B cell (primary cell): Measurements from ENCODE around the gene MESD. TPM values are rescaled to one million over a fixed set of nuclear protein-coding genes. Genes with fewer than 3 reads are reported as not detected.

Source experiments
- ATAC-seq: fragments of 200-7000 bp; cut with Tn5 transposase; one replicate; pipeline ENCODE4 v1.10.0; 2021; ENCODE audit warnings: low read depth, mild to moderate bottlenecking, moderate number of reproducible peaks, moderate library complexity
- CTCF ChIA-PET: fragments of 350-600 bp; sonication (Branson Sonifier 250); formaldehyde crosslinking; loops from one replicate; lab custom pipeline; 2021; ENCODE audit warnings: antibody characterized with exemption, inconsistent platforms; lab: Charles Lee
- POLR2A ChIA-PET: fragments of 350-600 bp; sonication (Branson Sonifier 250); formaldehyde crosslinking; loops from one replicate; lab custom pipeline; 2021; ENCODE audit warnings: antibody characterized with exemption; lab: Charles Lee
- DNase-seq: peaks from one replicate; pipeline ENCODE4 v3.0.0; 2013
- H2AFZ ChIP-seq: 2 replicates; pipeline ENCODE4 v1.6.1; 2012; ENCODE audit warnings: mild to moderate bottlenecking, low read depth, low read length; ENCODE audit not compliant: insufficient read depth, poor library complexity, severe bottlenecking
- H3K27ac ChIP-seq, 2 donors: 1 replicate in 1 of 2; 2 replicates in 1 of 2; pipeline ENCODE4 v1.5.1; 2012 to 2013; ENCODE audit warnings: low read length in 2 of 2, mild to moderate bottlenecking in 2 of 2, moderate library complexity in 1 of 2
- H3K27me3 ChIP-seq, 4 experiments: fragments of 200-600 bp in 1 of 4; sonication (generic) in 1 of 4; replicated peaks in 1 of 4; 1 replicate in 2 of 4; 2 replicates in 2 of 4; pipeline versions ENCODE4 v1.6.1 to v1.7.0; 2013 to 2016; ENCODE audit warnings: low read length in 3 of 4, mild to moderate bottlenecking in 2 of 4, mixed read lengths in 1 of 4, moderate library complexity in 1 of 4; ENCODE audit not compliant: insufficient read depth in 4 of 4, control insufficient read depth in 3 of 4; ENCODE audit errors: control extremely low read depth in 1 of 4
- H3K36me3 ChIP-seq, 2 experiments: replicated peaks in 1 of 2; 1 replicate in 1 of 2; 2 replicates in 1 of 2; pipeline versions ENCODE4 v1.6.1 to v1.7.1; 2013; ENCODE audit warnings: low read length in 1 of 2; ENCODE audit not compliant: insufficient read depth in 2 of 2, control insufficient read depth in 1 of 2; ENCODE audit errors: control extremely low read depth in 1 of 2, extremely low read depth in 1 of 2
- H3K4me1 ChIP-seq, 2 donors: fragments of 200-600 bp in 1 of 2; sonication (generic) in 1 of 2; 1 replicate in 1 of 2; 2 replicates in 1 of 2; pipeline versions ENCODE4 v1.5.1 to v1.6.1; 2013 to 2017; ENCODE audit warnings: low read length in 2 of 2; ENCODE audit not compliant: control insufficient read depth in 2 of 2, insufficient read depth in 2 of 2
- H3K4me2 ChIP-seq: replicated peaks from 2 replicates; pipeline ENCODE3; 2012; ENCODE audit warnings: mild to moderate bottlenecking, low read depth, low read length; ENCODE audit not compliant: poor library complexity, severe bottlenecking
- H3K4me3 ChIP-seq, 5 experiments: fragments of 200-600 bp in 1 of 5; sonication (generic) in 1 of 5; 1 replicate in 3 of 5; 2 replicates in 2 of 5; pipeline versions ENCODE4 v1.5.1 to v1.7.0; 2011 to 2016; ENCODE audit warnings: low read length in 4 of 5, mild to moderate bottlenecking in 4 of 5, low read depth in 2 of 5, control low read depth in 1 of 5, moderate library complexity in 1 of 5; ENCODE audit not compliant: insufficient read depth in 1 of 5; ENCODE audit errors: control extremely low read depth in 1 of 5, extremely low read depth in 1 of 5
- H3K79me2 ChIP-seq: fragments of 200-600 bp; sonication (generic); one replicate; pipeline ENCODE4 v1.6.0; 2016; ENCODE audit warnings: low read length; ENCODE audit not compliant: control insufficient read depth, insufficient read depth
- H3K9ac ChIP-seq: fragments of 200-600 bp; sonication (generic); 2 replicates; pipeline ENCODE4 v1.6.1; 2017; ENCODE audit warnings: mild to moderate bottlenecking, low read length, moderate library complexity
- H3K9me3 ChIP-seq, 3 donors: one replicate each; pipeline versions ENCODE4 v1.6.1 to v1.7.1; 2013; ENCODE audit warnings: low read length in 2 of 3; ENCODE audit not compliant: control insufficient read depth in 2 of 3, insufficient read depth in 1 of 3; ENCODE audit errors: control extremely low read depth in 1 of 3
- H4K20me1 ChIP-seq: 2 replicates; pipeline ENCODE4 v1.6.0; 2012; ENCODE audit warnings: mild to moderate bottlenecking, low read length; ENCODE audit not compliant: insufficient read depth, control insufficient read depth, poor library complexity, severe bottlenecking
- H3K27ac Mint-ChIP-seq: one replicate; pipeline ENCODE4 v1.8.0; 2021; ENCODE audit warnings: mixed read lengths
- H3K27me3 Mint-ChIP-seq: one replicate; pipeline ENCODE4 v1.8.0; 2021; ENCODE audit warnings: mixed read lengths
- H3K4me1 Mint-ChIP-seq: one replicate; pipeline ENCODE4 v1.8.0; 2021; ENCODE audit warnings: mixed read lengths
- H3K4me3 Mint-ChIP-seq: one replicate; pipeline ENCODE4 v1.8.0; 2021; ENCODE audit warnings: mixed read lengths
- H3K9me3 Mint-ChIP-seq: one replicate; pipeline ENCODE4 v1.8.0; 2022; ENCODE audit warnings: mixed read lengths; ENCODE audit not compliant: insufficient read depth
- CTCF ChIP-seq: fragments of 200-600 bp; IDR thresholded peaks from one replicate; pipeline ENCODE4 v1.8.0; 2022; ENCODE audit warnings: antibody characterized with exemption, mild to moderate bottlenecking
- EZH2 ChIP-seq: IDR thresholded peaks from 2 replicates; pipeline ENCODE4 v1.6.1; 2012; ENCODE audit warnings: borderline replicate concordance, low read depth, mild to moderate bottlenecking, moderate library complexity, low read length; ENCODE audit not compliant: insufficient read depth, poor library complexity, severe bottlenecking
- WGBS: methylation state at CpG from one replicate; pipeline ENCODE4 v1.1.5; 2013; ENCODE audit warnings: missing lambda C conversion rate; ENCODE audit not compliant: insufficient coverage; 5-methylcytosine and 5-hydroxymethylcytosine counted together
- intact Hi-C: fragments of 100-400 bp; cut with micrococcal nuclease; formaldehyde crosslinking; loops from one replicate; pipeline ENCODE4 v1.10.0; 2022
- polyA plus RNA-seq: library from polyadenylated mRNA; depleted of rRNA; stranded (reverse); fragments of >200 nt; gene quantifications from 2 replicates; pipeline ENCODE4 v1.2.3, GENCODE V29; 2012
- total RNA-seq, 2 donors: library from RNA; stranded (reverse); fragments of 120-200 nt in 1 of 2; gene quantifications; 1 replicate in 1 of 2; 2 replicates in 1 of 2; pipeline versions ENCODE4 v1.2.3 to v1.2.4, GENCODE V29; 2013 to 2022

The MESD gene
- total and polyA plus RNA-seq, 2 donors (not counting 1 experiment from before 2014, with no cell fraction given) = 7.9 to 35.3 TPM

DNA sequence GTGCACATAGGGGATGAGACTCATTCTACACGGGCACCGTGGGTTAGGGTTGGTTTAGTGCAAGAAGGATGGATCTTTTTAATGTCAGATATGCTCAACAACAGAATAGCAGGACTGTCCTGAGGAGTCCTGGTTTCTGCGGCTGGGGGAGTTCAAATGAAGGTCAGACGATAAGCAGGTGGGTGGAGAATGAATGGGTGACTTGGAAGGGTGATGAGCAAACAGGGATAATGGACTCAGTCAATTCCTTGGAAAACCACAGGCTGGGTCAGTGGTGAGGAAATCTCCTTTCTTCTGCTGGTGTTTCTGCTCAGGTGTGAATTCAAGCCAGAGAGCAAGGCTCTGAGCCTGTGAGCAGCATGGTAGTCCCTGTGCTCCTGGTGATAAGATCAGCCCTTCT, 59.9 kb downstream of the MESD start:
- H4K20me1 ChIP-seq = no peaks in the 10 kb centered on the region
- H3K9me3 ChIP-seq = no peaks in the 10 kb centered on the region
- Mint-ChIP-seq H3K27me3 (no peaks in the 10 kb centered on the region), H3K27ac (no peak overlapping the region), H3K4me3 (no peak overlapping the region), H3K4me1 (no peaks in the 10 kb centered on the region), H3K9me3 (no peaks in the 10 kb centered on the region)
- WGBS = 93% methylated on average over 4 of the region's 4 CpGs
- H3K27ac ChIP-seq = no peak overlapping the region
- DNase-seq (no peak), ATAC-seq (no peak)
- no peaks in the 10 kb centered on the region for H3K4me1 ChIP-seq
- no peak overlapping the region for H3K4me2 ChIP-seq
- TF ChIP-seq EZH2 (no peak), CTCF (no peak)
- H3K4me3 ChIP-seq = no peak overlapping the region
- H3K36me3 ChIP-seq = no peaks in the 10 kb centered on the region
- POLR2A ChIA-PET = no interaction called here
- H3K27me3 ChIP-seq = no peaks in the 10 kb centered on the region
- no peak overlapping the region for H2AFZ ChIP-seq
- CTCF ChIA-PET = interaction anchor here (1.6 kb wide), 1 partner anchor 9 kb away, joined by 3 read pairs; no protein-coding TSS in a partner anchor
- H3K9ac ChIP-seq = no peak overlapping the region
- H3K79me2 ChIP-seq = no peaks in the 10 kb centered on the region
- intact Hi-C loops = no loop called here

GRCh38 chr15:80929225-80929624, 60.4 kb downstream of the MESD start:
- Histone ChIP-seq H3K79me2 (no peaks in the 10 kb centered on the region), H3K27ac (no peak overlapping the region), H3K4me1 (no peaks in the 10 kb centered on the region), H2AFZ (no peak overlapping the region), H3K36me3 (no peaks in the 10 kb centered on the region), H3K27me3 (no peaks in the 10 kb centered on the region), H3K4me2 (no peak overlapping the region), H4K20me1 (no peaks in the 10 kb centered on the region), H3K4me3 (no peak overlapping the region), H3K9me3 (no peaks in the 10 kb centered on the region), H3K9ac (no peak overlapping the region)
- 100% methylated on average over 3 of the region's 4 CpGs for WGBS
- H3K27ac Mint-ChIP-seq = no peak overlapping the region
- H3K9me3 Mint-ChIP-seq = no peaks in the 10 kb centered on the region
- TF ChIP-seq EZH2 = no peak
- TF ChIP-seq CTCF = no peak
- no peaks in the 10 kb centered on the region for H3K4me1 Mint-ChIP-seq
- intact Hi-C loops = no loop called here
- ATAC-seq = no peak
- ChIA-PET POLR2A (no interaction called here), CTCF (interaction anchor here (1.6 kb wide), 1 partner anchor 9 kb away, joined by 3 read pairs; no protein-coding TSS in a partner anchor)
- DNase-seq = no peak
- H3K27me3 Mint-ChIP-seq = no peaks in the 10 kb centered on the region
- no peak overlapping the region for H3K4me3 Mint-ChIP-seq
